Endothelial cell (in vitro differentiated cells): ENCODE results near the gene FAM156A. TPM values are rescaled to one million over a fixed set of nuclear protein-coding genes. Genes with fewer than 3 reads are reported as not detected.
"Not testable (repeated sequence)": the region's sequence is repeated elsewhere in the genome, so short reads cannot be mapped to it uniquely, and the experiment has no call there.

Experiments used
- DNase-seq: peaks from one replicate; pipeline ENCODE4 v3.0.0; 2021; ENCODE audit warnings: low spot score
- H3K27ac Mint-ChIP-seq: one replicate; pipeline ENCODE4 v1.8.0; 2021; ENCODE audit warnings: mixed read lengths, inconsistent platforms; ENCODE audit not compliant: unreplicated experiment
- H3K27me3 Mint-ChIP-seq: one replicate; pipeline ENCODE4 v1.8.0; 2021; ENCODE audit warnings: mild to moderate bottlenecking, moderate library complexity, mixed read lengths, inconsistent platforms; ENCODE audit not compliant: unreplicated experiment
- H3K36me3 Mint-ChIP-seq: one replicate; pipeline ENCODE4 v1.8.0; 2021; ENCODE audit warnings: mild to moderate bottlenecking, low read depth, mixed read lengths, inconsistent platforms; ENCODE audit not compliant: unreplicated experiment
- H3K4me1 Mint-ChIP-seq: one replicate; pipeline ENCODE4 v1.8.0; 2021; ENCODE audit warnings: mild to moderate bottlenecking, mixed read lengths, inconsistent platforms; ENCODE audit not compliant: unreplicated experiment
- H3K4me3 Mint-ChIP-seq: one replicate; pipeline ENCODE4 v1.8.0; 2021; ENCODE audit warnings: mild to moderate bottlenecking, mixed read lengths, inconsistent platforms; ENCODE audit not compliant: unreplicated experiment
- H3K9me3 Mint-ChIP-seq: one replicate; pipeline ENCODE4 v1.8.0; 2021; ENCODE audit warnings: mixed read lengths, inconsistent platforms; ENCODE audit not compliant: unreplicated experiment
- total RNA-seq: library from RNA; stranded (reverse); fragmentation: NEBNext Ultra II Directional; extraction: Animal tissue kit (Norgen Biotek cat#: 25700); gene quantifications from one replicate; pipeline ENCODE4 v1.2.1, GENCODE V29; 2021; ENCODE audit not compliant: unreplicated experiment
- TF ChIP-seq, protein P1 (sequence below): fragments of 200-600 bp; sonication (generic); IDR thresholded peaks from one replicate; pipeline ENCODE4 v1.5.0; 2021; ENCODE audit warnings: antibody characterized with exemption; ENCODE audit not compliant: unreplicated experiment

FAM156A gene
- total RNA-seq, 1 donor from 2014 or later = 18.7 TPM

DNA sequence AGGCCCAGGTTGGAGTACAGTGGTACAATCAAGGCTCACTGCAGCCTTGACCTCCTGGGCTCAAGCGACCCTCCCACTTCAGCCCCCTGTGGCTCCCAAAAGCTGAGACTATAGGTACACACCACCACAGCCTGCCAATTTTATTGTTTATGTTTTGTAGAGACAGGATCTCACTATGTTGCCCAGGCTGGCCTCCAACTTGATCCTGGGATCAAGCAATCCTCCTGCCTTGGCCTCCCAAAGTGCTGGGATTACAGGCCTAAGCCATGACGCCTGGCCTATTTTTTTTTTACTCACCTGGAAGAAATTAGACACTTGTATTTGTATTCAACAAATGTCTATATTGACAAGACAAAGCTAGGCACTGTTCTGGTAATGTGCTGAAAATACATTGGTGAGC is 25.1 kb downstream of the FAM156A start:
- Mint-ChIP-seq H3K27ac (no peak overlapping the region), H3K4me3 (no peak overlapping the region), H3K4me1 (peaks cover 2% of the 10 kb centered on the region), H3K36me3 (no peaks in the 10 kb centered on the region), H3K27me3 (peaks cover 4% of the 10 kb centered on the region), H3K9me3 (no peaks in the 10 kb centered on the region)
- DNase-seq = no peak
- TF ChIP-seq, protein P1, sequence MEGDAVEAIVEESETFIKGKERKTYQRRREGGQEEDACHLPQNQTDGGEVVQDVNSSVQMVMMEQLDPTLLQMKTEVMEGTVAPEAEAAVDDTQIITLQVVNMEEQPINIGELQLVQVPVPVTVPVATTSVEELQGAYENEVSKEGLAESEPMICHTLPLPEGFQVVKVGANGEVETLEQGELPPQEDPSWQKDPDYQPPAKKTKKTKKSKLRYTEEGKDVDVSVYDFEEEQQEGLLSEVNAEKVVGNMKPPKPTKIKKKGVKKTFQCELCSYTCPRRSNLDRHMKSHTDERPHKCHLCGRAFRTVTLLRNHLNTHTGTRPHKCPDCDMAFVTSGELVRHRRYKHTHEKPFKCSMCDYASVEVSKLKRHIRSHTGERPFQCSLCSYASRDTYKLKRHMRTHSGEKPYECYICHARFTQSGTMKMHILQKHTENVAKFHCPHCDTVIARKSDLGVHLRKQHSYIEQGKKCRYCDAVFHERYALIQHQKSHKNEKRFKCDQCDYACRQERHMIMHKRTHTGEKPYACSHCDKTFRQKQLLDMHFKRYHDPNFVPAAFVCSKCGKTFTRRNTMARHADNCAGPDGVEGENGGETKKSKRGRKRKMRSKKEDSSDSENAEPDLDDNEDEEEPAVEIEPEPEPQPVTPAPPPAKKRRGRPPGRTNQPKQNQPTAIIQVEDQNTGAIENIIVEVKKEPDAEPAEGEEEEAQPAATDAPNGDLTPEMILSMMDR = no peak

DNA sequence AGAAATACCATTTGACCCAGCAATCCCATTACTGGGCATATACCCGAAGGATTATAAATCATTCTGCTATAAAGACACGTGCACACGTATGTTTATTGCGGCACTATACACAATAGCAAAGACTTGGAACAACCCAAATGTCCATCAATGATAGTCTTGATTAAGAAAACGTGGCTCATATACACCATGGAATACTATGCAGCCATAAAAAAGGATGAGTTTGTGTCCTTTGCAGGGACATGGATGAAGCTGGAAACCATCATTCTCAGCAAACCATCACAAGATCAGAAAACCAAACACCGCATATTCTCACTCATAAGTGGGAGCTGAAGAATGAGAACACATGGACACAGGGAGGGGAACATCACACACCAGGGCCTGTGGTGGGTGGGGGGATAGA is 28.1 kb downstream of the FAM156A start:
- DNase-seq, H3K9me3 Mint-ChIP-seq, H3K4me3 Mint-ChIP-seq, H3K27ac Mint-ChIP-seq, H3K27me3 Mint-ChIP-seq, H3K36me3 Mint-ChIP-seq: not testable (repeated sequence)
- peaks cover 16% of the 10 kb centered on the region for H3K4me1 Mint-ChIP-seq

- no peaks in the 10 kb centered on the region for H3K9me3 Mint-ChIP-seq
- H3K27ac Mint-ChIP-seq = no peak overlapping the region
- H3K36me3 Mint-ChIP-seq = no peaks in the 10 kb centered on the region
- TF ChIP-seq, protein P1 = no peak
- no peak for DNase-seq
- peaks cover 2% of the 10 kb centered on the region for H3K27me3 Mint-ChIP-seq
- peaks cover 16% of the 10 kb centered on the region for H3K4me1 Mint-ChIP-seq
- H3K4me3 Mint-ChIP-seq = no peak overlapping the region
Observed at GRCh38 chrX:52923781-52924241, 34.5 kb downstream of the FAM156A start.

DNA sequence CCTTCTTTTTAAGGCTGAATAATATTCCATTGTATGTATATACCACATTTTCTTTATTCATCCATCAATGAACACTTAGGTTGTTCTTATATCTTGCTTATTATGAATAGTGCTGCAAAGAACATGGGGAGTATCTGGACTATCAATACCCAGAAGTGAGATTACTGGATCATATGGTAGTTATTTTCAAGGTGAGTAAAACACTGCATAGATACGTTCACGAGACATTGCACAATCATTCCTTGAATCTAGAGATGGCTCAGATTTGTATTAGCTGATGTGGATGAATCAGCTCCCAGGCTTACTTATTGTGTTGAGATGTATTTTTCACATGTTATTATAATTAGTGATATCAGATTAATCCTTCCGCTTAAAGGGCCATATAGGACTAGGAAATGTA is 43.6 kb downstream of the FAM156A start:
- not testable (repeated sequence) for H3K4me1 Mint-ChIP-seq, DNase-seq, H3K9me3 Mint-ChIP-seq, H3K27me3 Mint-ChIP-seq, H3K36me3 Mint-ChIP-seq, H3K27ac Mint-ChIP-seq, H3K4me3 Mint-ChIP-seq

- H3K27me3 Mint-ChIP-seq, H3K27ac Mint-ChIP-seq, H3K36me3 Mint-ChIP-seq, DNase-seq, H3K4me3 Mint-ChIP-seq, H3K4me1 Mint-ChIP-seq, H3K9me3 Mint-ChIP-seq: not testable (repeated sequence)
Observed at GRCh38 chrX:52913681-52914080, 44.6 kb downstream of the FAM156A start.

DNA sequence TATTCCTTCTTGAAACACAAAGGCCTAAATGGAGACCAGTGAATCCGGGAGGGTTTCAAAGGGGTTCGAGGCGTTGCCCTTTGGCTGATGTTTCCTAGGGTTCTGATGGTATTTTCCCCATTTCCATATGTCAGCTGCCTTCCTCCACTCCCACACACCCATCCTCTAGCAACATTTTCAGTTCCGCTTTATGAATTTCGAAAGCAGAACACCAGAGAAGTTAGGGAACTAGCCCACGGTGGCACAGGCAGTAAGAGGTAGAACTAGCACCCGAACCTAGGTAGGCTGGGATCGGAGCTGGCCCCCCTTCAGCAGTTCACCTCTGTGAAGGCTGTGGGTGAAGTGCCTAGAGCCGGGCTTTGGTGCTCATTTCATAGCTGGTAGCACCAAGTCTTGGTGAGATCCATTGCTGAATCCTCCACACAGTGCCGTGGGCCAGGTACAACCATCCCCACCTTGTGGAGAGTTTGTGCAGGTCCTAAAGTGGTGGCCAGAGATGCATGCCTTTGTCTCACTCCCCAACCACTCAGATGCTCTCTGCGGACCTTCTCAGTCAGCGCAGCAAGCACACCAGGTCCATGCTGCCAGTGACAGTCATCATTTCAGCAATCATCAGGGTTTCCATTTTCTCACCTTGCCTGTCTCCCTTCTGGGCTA is 48.9 kb downstream of the FAM156A start:
- H3K4me1 Mint-ChIP-seq, H3K36me3 Mint-ChIP-seq, H3K9me3 Mint-ChIP-seq, H3K27ac Mint-ChIP-seq, DNase-seq, H3K4me3 Mint-ChIP-seq, H3K27me3 Mint-ChIP-seq: not testable (repeated sequence)

- not testable (repeated sequence) for H3K36me3 Mint-ChIP-seq, H3K4me3 Mint-ChIP-seq, H3K27me3 Mint-ChIP-seq, H3K27ac Mint-ChIP-seq, H3K9me3 Mint-ChIP-seq, DNase-seq, H3K4me1 Mint-ChIP-seq
Observed at GRCh38 chrX:52907900-52908299, 50.4 kb downstream of the FAM156A start.

- H3K27me3 Mint-ChIP-seq, H3K4me3 Mint-ChIP-seq, H3K27ac Mint-ChIP-seq, DNase-seq, H3K9me3 Mint-ChIP-seq, H3K4me1 Mint-ChIP-seq, H3K36me3 Mint-ChIP-seq: not testable (repeated sequence)
Observed at GRCh38 chrX:52907137-52907536, 51.2 kb downstream of the FAM156A start.

DNA sequence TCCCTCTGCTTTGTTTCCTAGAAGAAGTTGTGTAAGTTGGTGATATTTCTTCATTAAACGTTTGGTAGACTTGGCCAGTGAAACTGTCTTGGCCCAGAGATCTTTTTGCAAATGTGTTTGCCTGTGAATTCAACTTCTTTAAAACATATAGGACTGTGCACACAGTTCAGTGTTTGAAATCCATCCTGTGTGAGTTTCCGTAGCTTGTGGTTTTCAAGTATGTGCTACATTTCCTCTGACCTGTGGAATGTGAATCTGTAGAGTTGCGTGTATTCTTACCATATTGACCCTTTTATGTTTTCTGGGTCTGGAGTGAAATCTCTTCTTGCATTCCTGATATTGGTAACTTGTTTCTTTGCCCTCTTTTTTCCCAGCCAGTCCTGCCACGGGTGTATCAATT is 52.2 kb downstream of the FAM156A start:
- H3K9me3 Mint-ChIP-seq, H3K27me3 Mint-ChIP-seq, H3K27ac Mint-ChIP-seq, H3K36me3 Mint-ChIP-seq, H3K4me1 Mint-ChIP-seq, DNase-seq, H3K4me3 Mint-ChIP-seq: not testable (repeated sequence)

DNA sequence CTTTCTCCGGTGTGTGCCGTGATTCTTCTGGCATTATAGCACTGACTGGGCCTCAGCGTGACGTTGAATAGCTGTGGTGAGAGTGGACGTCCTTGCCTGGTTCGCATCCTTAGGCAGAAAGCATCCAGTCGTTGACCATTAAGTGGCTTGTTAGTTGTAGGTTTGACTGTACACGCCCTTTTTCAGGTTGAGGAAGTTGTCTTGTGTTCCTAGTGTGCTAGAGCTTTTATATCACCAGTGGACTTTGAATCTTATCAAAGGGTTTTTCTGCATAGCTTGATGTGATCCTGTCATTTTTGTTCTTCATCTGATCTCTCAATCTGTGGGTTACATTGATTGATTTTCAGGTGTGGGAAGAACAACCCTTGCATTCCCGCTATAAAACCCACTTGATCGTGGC is 52.8 kb downstream of the FAM156A start:
- not testable (repeated sequence) for H3K27ac Mint-ChIP-seq, H3K4me3 Mint-ChIP-seq, H3K27me3 Mint-ChIP-seq, H3K4me1 Mint-ChIP-seq, DNase-seq, H3K36me3 Mint-ChIP-seq, H3K9me3 Mint-ChIP-seq
